ENCODE data around the gene IGFL1.
"Not testable (repeated sequence)": the region's sequence is repeated elsewhere in the genome, so short reads cannot be mapped to it uniquely, and the experiment has no call there.

Gene IGFL1

DNA sequence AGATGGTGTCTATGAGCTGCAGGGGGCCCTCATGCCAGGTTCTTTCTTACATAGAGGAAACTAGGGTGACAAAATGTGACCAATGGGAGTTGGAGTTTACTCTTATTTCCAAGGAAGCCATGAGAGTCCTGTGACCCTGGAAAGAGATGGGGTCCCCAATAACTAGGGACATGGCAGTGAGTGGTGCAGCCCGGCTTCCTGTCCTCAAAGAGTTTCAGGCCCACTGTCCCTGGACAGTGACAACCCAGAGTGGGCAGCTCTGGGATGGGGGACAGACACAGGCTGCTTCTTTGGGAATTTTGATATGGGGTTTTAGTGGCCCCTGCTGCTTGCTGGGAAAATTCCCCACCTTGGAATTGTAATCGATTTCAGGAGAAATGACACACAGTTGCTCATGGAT lies 8.4 kb upstream of the IGFL1 start:
- no peak for FAIRE-seq

DNA sequence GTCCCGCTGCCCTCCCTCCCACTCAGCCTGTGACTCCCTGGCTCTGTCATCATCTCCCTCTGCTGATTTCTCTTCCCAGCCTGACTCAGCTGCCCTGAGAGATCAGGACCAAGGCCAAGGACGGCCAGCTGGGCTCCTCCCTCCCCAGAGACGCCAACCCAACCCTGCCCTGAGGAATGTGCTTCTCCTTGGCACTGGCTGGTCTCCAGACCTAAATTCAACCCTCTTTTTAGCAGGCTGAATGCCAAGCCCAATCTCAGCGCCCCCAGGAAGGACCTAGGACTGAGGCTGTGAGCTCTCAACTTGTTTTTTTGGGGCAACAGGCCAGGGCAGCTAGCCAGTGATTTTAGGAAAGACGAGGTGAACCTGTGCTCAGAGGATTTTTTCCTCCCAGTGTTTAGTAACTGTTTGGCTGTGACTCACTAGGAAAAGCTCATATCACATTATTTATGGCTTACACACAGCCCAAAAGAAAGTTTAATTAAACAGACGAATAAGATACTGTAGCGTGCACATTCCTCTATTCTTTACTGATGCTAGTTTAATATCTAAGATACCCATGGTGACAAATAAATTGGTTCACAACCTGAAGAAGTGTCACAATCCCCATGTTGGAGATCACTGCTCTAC lies 7.4 kb upstream of the IGFL1 start:
- no peak for FAIRE-seq

More for the DNA sequence above, 8.4 kb upstream of the IGFL1 start:
- no peak for DNase-seq (ENCODE audit: insufficient read length, low spot score)

DNA sequence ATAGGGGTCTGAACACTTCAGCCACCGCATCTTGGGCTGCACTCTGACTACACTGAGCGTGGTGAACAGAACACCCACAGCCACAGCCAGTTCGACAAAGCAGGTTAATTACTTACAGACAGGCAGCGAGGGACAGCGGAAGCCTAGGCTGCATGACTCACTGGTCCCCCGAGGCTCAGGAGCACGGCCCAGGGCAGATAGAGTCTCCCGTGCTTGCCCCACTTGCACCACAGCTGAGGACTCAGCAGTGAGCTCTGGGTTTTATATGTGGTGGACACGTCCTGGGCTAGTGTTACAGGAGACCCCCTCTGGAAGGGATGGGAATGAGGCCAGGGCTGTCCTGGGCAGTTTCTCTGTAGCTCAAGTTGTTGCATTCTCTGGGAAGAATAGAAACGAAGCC lies 5.8 kb upstream of the IGFL1 start:
- FAIRE-seq; DNase-seq (ENCODE audit: insufficient read length, low spot score): not testable (repeated sequence)

More for the DNA sequence above, 7.4 kb upstream of the IGFL1 start:
- DNase-seq (ENCODE audit: insufficient read length, low spot score), result no peak

DNA sequence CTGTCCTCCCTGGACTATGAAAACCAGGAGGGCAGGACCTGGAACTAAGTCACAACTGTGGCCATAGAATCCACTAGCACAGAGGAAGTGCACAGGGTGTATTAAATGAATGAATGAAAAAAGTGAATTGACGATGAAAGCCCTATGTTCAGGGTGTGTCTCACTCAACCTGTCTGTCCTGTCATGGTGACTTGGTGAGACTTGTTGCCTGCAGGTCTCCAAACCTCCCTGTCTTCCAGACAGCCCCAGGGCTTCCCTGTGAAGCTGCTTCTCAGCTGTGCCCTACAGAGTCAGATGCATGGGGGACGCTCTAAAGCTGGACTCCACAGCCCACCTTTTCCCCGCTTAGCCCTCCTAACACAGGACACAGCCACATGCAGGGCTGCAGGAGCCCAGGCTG lies 4.8 kb upstream of the IGFL1 start:
- no peak for DNase-seq (ENCODE audit: insufficient read length, low spot score)
- FAIRE-seq, result no peak

DNA sequence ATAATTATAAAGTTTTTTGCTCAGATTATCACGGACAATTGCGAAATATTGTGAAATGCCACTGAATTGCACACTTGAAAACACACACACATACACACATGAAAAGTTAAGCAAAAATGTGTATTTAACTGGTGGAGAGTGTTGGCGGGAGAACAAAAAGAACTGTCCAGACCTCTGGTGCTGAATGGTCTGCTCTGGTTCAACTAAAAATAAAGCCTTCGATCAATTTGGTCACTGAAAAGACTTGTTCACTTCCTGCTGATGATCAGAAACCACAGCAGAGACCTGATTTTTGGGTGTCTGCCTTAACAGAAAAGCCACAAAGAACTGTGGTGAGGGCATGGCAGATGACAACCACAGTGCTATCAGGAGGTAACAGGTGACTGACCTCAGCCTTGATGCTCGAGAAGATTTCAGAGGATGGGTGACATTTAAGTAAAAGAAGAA lies 4.0 kb upstream of the IGFL1 start:
- no peak for DNase-seq (ENCODE audit: insufficient read length, low spot score)
- FAIRE-seq, result no peak

DNA sequence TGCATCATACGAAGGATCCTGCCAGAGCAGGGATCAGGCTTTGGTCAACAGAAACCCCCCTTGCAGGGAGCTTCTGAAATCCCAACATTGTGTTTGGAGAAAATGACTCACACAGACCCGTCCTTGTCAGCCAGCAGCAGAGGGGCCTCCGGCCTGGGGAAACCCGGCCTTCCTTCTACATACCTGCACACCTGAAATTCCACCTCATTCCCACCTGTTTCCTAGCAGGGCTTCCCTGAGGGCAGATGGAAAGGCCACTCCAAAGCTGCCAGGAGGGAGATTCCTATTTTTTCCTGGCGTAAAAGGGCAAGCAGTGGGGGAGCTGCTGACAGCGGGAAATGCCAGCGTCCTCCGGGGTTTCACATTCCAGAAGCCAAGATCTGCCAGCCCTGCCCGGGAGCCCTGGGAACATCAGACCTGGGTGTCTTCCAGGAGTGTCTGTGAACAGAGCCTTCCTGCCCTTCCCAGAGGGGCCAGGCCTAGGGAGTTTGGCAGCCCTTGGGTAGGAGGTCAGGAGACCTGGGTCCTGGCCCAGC lies 3.0 kb upstream of the IGFL1 start:
- DNase-seq (ENCODE audit: insufficient read length, low spot score) (no peak), FAIRE-seq (no peak)

DNA sequence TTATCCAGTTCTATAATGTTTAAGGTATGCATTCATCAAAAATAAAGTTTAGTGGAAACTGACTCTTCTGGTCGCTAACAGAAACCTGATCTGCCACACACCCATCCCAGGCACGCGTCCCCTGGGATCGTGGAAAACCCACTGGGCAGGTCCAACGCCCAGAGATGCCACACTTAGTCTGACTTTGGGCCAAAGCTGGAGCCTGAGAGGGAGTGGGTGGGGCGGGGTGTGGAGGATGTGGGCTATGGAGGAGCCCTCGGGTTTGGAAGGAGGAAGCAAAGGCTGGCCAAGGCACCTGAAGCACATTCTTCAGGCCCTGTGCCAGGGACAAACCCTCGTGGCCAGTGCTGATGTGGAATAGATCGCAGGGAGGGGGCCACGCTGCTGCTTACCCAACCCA lies 2.5 kb downstream of the IGFL1 start:
- DNase-seq (ENCODE audit: insufficient read length, low spot score) (no peak), FAIRE-seq (no peak)

DNA sequence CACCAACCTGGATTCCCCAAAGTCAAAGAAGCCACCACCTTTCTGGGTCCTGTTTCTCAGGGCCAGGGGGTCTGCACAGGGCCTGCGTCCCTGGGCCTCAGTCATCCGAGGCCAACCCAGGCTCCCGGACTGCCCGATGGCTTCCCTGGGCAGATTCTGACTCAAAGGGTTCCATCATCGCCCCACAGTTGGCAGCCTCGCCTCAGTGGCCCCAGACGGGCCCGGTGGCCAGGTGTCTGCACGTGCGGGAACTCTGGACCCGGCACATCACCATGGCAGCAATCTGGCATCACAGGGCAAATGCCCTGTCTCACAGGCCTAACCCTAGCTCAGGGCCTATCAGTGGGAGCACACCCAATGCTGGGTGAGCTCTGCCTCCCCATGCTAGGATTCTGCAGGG lies 2.9 kb downstream of the IGFL1 start:
- DNase-seq (ENCODE audit: insufficient read length, low spot score) (no peak), FAIRE-seq (no peak)

DNA sequence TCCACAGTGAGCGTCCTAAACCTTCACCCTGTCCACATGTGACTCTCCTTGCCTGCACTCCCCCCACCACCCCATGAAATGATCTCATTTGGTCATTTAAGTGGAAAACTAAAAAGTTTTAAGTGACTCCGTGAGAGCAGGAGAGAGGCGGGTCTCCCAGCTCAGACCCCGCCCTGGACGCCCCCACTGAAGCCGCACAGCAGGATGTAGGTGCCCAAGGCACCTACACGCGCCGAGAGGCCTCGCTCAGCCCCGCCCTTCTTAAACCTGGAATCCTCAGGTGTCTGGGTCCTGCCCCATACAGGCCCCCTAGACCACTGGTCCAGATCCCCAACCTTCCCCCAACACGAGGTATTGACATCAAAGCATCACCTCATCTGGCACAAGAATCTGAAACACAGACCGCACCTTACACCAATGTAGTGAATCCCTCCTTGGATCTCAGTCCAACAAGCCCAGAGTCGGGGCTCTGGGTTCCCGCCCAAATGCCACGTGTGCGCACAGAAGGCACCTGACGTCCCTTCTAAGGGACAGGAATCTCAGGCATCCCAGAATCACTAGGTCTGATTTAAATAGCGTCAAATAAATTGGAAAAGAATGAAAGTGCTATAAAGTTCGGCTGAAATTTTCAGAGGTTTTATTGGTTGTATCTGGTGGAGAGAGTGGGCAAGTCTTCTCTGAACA lies 3.5 kb downstream of the IGFL1 start:
- FAIRE-seq (no peak), DNase-seq (ENCODE audit: insufficient read length, low spot score) (no peak)

DNA sequence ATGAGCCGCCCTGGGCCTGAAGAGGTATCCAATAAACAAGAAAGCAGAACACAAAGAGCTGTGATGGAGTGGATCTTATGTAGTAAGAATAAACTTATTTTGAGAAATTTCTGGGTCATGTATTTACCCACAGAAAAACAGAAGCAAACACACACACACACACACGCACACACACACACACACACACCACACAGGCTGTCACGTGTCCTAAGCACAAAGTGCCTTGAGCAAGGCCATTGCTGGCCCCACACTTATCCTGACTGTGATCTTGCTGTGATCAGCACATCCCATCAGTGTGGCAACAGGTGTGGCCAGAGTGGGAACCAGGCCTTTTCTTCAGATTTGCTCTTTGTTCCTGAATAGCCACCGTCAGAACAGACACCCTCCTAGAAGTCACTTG lies 4.3 kb downstream of the IGFL1 start:
- FAIRE-seq; DNase-seq (ENCODE audit: insufficient read length, low spot score): not testable (repeated sequence)

DNA sequence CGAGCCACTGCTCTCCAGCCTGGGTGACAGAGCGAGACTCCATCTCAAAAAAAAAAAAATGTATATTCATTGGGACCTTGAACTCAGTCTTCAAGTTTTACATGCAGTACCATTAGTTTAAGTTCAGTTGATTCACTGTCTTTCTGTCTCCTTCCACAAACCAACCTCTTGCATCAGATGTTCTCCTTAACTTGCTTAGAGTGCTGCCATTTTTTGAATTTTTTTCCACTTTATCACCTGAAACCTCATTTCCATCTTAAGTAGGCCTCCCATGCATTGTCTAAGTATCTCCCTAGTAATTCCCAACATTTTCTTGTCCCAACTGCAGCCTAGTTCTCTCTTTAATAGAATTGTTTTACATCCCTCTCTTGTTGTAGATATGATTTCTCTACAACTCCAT lies 8.6 kb downstream of the IGFL1 start:
- not testable (repeated sequence) for DNase-seq (ENCODE audit: insufficient read length, low spot score); FAIRE-seq

DNA sequence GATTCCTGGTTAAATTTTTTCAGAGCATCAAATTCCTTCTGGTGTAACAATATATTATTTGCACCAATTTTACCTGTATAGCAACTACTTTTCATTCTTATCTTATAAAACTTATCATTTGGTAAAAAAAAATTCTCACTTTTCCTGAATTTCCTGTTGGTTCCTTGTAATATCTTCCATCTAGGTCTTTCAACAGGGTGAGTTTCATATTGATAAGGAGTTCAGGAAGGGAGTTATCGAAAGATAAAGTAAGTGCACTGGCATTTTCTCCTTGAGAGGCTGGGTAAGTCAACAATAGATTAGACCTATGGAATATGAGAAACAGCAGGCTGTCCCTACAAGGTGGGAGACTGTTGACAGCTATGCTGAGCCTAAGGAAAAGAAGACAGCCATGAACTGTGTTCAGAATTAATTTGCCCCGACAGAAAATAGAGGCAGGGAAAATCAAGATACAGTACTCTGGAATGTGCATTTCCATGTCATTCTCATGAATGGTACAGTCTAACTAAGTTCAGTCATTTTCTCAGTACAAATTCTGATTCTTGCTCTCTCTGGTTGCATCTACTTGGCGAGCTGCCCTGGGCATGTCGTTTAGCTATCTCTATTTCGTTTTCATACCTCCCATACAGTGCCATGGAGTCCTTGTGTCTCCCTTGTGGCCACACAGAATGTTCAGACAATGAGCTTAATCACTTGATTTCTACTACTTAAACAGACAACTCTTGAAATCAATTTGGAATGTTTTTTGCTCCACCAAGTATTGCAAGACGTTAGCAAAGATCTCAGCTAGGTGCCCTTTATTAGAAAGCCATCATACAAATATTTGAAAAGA lies 9.9 kb downstream of the IGFL1 start:
- FAIRE-seq, result no peak
- DNase-seq (ENCODE audit: insufficient read length, low spot score), result no peak

DNA sequence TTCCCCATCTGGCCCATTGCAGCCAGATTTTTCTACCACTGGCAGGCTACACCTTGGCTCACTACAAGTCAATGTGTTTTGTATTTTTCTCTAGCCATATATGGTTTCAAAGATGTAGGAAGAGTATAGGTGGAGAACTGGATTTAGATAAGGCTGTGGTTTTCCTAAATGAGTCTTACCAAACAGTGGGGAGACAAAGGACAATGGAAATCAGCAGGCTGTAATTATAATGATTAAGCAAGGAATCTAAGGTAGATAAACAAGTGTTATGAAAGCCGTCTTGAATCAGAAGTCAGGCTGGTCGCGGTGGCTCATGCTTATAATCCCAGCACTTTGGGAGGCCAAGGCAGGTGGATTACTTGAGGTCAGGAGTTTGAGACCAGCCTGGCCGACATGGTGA lies 11.2 kb downstream of the IGFL1 start:
- FAIRE-seq (no peak), DNase-seq (ENCODE audit: insufficient read length, low spot score) (no peak)

DNA sequence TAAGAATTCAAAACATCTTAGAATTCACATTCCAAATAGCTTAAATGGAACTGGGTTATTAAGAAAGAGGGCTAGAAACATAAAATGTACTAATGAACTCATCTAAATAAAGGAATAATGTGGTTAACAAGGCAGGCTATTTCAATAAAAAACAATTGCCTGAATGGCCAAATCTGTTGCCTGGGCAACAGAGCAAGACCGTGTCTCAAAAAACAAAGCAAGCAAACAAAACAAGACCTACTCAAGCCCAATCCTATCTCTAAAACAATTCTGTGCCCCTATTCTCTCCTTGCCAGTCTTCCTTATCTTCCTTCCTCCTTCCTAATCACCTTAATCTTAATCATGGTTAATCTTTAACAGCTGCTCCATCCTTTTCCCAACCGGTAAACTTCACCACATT lies 12.1 kb downstream of the IGFL1 start:
- no peak for FAIRE-seq
- no peak for DNase-seq (ENCODE audit: insufficient read length, low spot score)

DNA sequence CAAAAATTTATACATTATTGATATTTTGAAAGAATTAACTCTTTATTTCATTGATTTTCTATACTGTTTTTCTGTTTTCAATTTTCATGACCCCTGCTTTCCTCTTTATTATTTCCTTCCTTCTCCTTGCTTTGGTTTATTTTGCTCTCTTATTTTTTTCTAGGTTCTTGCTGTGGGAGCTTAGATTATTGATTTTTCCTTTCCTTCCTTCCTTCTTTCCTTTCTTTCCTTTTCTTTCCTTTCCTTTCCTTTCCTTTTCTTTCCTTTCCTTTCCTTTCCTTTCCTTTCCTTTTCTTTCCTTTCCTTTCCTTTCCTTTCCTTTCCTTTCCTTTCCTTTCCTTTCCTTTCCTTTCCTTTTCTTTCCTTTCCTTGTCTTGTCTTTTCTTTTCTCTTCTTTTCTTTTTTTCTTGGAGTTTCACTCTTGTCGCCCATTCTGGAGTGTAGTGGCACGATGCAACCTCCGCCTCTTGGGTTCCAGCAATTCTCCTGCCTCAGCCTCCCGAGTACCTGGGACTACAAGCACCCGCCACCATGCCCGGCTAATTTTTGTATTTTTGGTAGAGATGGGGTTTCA lies 13.6 kb downstream of the IGFL1 start:
- not testable (repeated sequence) for FAIRE-seq; DNase-seq (ENCODE audit: insufficient read length, low spot score)

DNA sequence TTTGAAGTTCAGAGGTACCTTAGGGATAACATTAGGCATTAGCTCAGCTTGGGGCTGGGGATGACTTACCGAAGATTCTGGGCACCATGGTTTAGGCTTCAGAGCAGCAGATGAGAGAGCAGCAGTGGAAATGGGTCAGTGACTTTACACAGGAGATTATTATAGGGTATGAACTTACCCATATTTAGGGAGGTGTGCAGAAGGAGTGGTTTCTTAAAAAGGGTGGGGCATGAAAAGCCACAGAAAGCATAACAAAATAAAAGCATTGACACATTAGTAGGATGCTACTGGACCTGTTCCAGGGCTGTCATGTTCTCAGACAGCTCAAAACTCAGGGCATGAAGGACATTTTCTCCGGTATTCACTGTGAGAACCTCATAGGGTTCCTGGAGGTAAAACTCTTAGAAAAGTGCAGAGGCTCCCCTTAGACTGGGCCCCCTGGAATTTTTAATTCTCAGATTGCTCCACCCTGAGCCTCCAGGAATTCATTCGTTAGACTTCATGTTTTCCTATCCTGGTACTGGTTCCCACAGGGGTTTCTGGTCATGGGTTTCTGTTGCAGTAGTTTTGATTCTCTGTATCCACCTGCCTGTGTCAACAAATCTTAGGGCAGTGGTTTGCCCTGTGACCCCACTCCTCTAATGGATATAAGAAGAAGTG lies 20.7 kb downstream of the IGFL1 start:
- DNase-seq (ENCODE audit: insufficient read length, low spot score) (no peak), FAIRE-seq (no peak)

DNA sequence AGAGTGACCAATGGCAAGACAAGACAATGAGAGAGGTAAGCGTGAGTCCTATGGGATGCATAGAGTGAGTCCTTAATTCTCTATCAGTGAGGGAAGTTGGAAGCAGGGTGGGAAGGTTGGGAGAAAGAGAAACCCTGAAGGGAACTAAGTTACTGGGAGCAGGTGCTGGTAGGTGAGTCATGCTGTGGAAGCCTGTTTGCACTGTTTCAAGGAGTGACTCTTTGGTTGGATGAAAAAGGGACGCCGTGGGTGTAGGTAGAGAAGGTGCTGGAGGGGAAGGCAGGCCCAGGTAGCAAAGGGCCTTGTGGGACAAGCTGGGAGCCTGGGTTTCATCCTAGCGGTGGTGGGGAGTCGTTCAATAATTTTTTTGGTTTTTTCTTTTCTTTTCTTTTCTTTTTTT lies 21.9 kb downstream of the IGFL1 start:
- DNase-seq (ENCODE audit: insufficient read length, low spot score) (no peak), FAIRE-seq (no peak)

DNA sequence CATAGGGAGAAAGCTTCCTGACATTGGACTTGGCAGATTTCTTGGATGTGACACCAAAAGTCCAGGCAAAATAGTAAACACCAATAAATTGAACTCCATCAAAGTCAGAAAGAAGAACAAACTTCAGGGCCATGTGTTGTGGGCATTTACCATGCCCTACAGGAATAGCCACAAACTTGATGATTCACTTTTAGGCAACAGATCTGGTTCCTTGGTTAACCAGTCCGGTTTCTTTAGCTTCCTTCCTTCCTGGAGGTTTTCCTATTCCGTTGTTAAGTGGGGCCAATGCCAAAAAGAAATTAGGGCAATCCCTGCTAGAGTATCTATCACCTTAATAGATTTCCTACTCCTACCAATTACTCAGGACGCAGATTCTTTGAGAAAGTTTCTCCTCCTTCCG lies 25.2 kb downstream of the IGFL1 start:
- FAIRE-seq (no peak), DNase-seq (ENCODE audit: insufficient read length, low spot score) (no peak)

DNA sequence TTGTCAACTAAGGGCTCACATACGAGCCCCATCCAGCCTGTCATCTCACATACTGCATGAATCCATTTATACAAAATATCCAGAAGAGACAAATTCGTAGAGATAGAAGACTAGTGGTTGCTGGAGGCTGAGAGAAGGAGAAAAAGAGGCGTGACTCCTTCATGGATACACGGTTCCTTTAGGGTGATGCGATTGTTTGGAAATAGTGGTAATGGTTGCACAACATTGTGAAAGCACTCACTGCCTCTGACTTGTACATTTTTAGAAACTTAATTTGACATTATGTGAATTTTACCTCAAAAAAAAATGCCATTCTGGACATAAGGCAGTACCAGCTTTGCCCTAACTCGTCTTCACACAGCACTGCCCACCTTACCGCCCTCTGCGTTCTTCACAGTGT lies 27.3 kb downstream of the IGFL1 start:
- FAIRE-seq (no peak), DNase-seq (ENCODE audit: insufficient read length, low spot score) (no peak)

DNA sequence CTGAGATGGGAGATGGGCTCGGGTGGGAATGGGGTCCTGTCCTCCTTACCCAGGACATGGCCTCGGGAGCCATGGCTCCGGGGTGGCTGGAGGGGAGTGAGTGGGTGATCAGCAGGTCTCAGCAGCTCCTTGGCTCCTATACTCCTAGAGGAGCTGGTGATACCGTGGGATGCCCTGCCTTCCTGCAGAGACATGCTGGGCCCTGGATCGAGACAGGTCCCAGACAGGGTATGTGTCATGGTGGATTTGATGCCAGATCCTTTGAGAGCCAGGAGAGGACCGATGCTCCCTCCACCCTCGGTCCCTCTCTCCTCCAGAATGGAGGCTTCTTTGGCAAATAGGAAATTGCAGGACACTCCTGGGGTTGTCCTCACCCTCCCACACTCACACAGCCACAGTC lies 32.0 kb downstream of the IGFL1 start:
- not testable (repeated sequence) for FAIRE-seq; DNase-seq (ENCODE audit: insufficient read length, low spot score)
